ENCODE data around the gene FMO5.
"Not testable (repeated sequence)": the region's sequence is repeated elsewhere in the genome, so short reads cannot be mapped to it uniquely, and the experiment has no call there.

The FMO5 gene

DNA sequence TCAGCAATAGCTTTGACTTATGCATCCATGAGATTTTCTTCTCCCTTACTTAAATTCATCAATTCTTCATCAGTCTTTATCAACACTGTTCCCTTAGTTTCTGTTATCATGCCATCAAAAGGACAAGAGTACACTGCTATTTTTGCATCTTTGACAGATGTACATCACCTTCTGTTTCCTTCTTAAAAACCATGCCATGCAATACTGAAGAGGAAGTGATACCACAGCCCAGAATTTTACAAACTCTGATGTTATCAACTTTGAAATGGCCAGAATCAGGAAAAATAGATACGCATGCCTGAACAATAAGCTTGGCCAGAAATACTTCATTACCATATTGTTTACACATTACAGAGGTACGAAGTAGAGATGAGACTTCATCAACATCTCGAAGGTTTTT, 21.1 kb downstream of the FMO5 start:
- DNase-seq, result no peak

DNA sequence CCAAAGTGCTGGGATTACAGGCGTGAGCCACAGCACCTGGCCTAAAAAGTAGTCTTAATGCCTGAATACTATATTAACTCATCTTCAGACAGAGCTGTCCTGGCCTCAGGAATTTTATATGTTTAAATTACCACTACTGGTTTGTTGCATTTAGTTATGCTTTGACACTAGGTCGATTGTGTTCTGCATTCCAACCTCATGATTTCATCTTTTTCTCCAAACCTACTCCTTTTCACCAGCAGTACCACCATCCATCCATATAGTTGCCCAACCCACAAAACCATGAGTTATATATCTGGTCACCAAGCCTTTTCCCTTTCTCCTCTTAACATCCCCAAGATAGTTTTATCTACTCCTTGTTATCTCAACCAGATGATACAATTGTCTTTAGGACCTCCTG, 22.6 kb downstream of the FMO5 start:
- peak; percentile 22 for DNase-seq

DNA sequence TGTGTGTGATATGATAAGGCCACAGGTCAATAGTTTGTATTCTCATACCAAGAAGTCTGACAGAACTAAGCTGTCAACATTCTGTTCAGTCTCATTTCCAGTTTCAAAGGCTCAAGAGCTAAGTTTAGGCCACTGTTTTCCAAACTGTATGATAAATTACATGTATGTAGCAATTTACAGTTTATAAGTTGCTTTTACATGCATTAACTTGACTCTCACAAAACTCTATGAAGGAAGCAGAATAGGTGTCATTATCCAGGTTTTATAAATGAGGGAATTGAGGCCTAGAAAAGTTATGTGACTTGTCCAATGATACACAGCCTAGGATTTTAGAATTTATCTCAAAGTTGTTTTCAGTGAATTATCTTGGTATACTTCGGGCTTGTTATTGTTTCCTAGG, 23.4 kb downstream of the FMO5 start:
- DNase-seq, result no peak

DNA sequence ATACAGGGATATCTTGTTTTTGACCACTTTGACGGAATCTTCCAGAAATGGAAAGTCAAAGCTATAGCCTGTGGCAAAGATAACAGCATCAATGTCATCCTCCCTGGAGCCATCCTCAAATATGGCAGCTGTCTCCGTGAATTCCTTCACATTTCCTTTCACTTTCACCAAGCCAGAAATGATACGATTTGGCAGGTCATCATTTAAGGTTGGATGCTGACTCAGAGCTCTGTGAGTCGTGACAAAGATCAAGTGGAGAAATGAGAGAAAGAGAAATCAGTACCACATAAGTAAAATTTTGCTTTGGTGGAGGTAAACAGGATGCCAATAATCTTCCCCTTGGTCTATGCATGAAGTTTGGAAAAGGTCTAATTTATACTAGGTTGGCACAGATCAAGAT, 23.9 kb downstream of the FMO5 start:
- DNase-seq, result peak; percentile 16

DNA sequence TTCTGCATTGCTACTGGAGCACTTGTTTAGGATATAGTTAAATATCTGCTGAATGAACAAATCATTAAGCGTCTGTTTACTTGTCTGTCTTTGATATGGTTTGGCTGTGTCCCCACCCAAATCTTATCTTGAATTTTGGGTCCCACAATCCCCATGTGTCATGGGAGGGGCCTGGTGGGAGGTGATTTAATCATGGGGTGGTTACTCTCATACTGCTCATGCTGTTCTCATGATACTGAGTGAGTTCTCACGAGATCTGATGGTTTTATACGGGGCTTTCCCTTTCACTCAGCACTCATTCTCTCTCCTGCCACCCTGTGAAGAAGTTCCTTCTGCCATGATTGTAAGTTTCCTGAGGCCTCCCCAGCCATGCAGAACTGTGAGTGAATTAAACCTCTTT, 27.8 kb downstream of the FMO5 start:
- DNase-seq, result not testable (repeated sequence)

GRCh38 chr1:147189514-147189913, 35.6 kb downstream of the FMO5 start:
- DNase-seq, result no peak

DNA sequence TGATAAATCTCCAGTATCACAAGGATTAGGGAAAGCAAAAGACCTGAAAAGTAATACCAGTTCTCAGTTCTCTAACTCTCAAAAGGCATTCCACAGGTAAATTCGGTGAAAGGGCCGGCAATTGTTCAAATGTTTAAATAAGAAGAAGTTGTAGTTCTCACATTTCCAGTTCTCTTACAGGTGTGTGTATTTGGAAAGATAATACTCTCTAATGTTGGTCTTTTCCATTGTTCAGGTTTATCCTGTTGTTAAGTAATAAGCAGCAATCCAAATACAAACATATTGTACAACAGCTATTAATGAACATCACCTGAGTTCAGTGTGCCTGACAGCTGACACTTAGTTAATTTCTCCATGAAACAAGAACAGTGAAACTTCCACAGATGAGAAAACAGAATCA, 39.7 kb downstream of the FMO5 start:
- DNase-seq, result no peak

GRCh38 chr1:147177611-147178380, 47.3 kb downstream of the FMO5 start:
- no peak for DNase-seq

DNA sequence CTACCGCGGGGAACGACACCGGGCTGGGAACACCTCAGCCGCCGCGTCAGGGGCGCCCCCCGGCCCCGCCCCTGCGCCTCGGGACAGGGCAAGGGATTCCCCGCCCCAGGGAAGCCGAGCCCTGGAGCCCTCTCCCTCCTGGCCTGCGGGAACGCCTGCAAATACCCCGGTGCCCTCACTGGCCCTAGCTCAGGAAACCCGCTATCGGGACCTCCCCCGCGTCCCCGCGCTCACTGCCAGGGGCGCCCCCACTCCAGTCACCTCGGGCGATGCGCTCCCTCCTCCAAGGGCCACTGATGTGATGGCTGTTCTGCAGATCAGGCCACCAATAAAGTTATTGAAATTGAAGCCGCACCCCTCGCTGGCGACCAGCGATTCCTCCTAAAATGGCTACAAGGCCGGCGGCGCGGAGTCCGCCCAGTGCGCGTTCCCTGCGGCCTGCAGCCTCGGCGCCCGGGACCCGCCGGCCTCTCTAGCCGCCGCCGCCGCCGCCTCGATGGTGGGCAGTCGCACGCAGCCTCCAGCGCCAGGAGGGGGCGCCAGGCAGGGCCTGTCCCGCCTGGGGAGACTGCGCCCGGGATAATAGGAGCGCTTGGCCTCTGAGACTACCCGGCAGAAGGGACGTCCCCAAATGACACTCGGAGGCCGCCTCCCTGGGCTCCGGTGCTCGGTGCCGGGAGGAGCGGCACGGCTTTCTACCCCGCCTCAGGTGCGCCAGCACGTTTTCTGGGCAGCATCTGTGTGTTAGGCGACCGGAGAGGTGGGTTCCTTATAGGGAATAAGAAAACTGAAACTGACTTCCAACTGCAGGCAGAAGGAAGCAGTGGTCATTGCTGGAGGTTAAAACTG, 52.7 kb downstream of the FMO5 start, which contains the start of gene PRKAB2:
Gene PRKAB2, minus strand, starts transcription at position 303 of the 849 bp plus-strand sequence. CDS start 326 bp downstream, outside the sequence.
- DNase-seq, result peak; percentile 92

GRCh38 chr1:147171399-147172167, 53.6 kb downstream of the FMO5 start:
- DNase-seq, result no peak

DNA sequence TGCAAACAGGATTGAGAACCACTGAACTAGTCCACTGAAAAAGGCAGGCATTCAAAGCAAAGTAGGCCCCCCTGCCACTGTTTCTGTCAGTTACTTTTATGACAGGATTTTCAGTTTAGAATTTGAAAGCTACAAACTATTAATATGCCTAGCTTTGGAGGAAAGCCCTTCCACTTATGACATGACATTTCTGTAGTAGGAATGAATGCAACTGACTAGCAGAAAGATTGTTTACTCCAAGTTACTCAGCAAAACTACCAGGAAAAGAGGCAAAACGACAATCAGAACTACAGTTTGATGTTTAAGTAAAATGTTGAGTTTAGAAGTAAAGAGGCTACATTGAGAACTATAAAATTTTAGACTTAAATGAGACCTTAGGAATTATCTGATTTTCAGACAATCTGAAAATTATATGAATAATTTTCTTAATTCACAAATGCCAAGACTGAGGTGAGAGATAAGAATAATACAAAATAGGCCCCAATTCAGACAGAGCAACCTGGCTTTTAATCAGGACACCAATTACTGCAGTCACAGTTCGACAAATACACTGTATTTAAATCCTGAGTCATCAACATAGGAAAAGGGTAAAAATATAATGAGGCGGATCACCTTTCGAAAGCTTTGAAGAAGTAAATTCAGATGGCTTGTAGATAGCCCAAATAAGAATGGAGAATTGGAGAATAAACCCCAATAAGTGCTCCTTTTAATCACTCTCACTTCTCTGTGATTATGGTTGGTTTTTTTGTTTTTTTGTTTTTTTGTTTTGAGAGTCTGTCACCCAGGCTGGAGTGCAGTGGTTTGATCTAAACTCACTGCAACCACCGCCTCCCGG, 55.1 kb downstream of the FMO5 start:
- DNase-seq, result no peak

GRCh38 chr1:147169171-147169570, 56.0 kb downstream of the FMO5 start:
- no peak for DNase-seq

DNA sequence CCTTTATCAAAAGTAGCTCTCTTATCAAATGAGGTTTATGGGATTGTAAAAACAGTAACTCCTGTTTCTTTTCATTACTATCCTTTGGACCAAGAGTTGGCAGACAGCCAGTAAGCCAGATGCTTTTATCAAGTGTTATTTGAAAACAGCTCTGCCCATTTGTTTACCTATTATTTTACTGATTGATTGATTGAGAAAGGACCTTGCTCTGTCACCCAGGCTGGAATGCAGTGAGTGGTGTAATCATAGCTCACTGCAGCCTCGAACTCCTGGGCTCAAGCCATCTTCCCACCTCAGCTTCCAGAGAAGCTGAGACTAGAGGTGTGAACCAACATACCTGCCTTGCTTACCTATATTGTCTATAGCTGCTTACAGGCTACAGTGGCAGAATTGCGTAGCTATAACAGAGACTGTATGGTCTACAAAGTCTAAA, 56.5 kb downstream of the FMO5 start:
- peak; percentile 22 for DNase-seq

- peak; percentile 92 for DNase-seq
Observed at GRCh38 chr1:147167365-147167764, 57.8 kb downstream of the FMO5 start.

GRCh38 chr1:147163019-147163418, 62.1 kb downstream of the FMO5 start:
- DNase-seq, result no peak

DNA sequence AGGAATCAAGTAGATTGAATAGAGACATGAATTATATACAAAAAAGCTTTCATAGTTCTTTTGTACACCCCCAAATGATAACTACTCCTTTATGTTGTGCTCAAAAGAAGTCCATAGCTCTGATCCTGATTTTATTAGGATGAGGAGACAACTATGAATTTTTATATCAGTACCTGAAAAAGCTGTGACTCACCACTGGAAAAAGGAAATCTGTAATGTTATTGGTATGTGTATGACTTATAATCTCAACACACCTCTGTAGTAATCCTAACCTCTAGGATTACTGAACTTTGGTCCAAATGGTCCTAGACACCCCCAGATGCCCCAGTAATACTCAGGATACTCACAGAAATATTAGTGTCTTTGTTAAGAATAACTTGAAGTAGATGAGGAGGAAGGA, 63.0 kb downstream of the FMO5 start:
- peak; percentile 19 for DNase-seq

- not testable (repeated sequence) for DNase-seq
Observed at GRCh38 chr1:147157116-147157515, 68.0 kb downstream of the FMO5 start.

DNA sequence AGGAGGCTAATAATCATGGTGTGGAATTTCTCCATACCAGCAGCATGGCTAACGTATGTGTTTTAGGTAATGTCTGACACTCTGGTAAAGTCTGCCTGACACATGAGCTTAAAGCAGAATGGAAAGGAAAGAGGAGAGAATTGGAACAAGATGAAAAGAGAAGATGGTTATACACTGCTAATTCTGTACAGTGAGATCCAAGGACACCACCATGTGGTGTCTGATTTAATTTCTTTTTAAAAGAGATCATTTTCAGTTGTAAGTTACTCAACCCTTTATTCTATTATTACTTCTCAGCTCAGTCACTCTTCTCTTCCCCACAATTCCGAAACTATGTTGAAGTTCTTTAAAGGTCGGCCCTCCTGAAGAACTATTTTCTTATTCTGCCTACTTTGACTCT, 68.5 kb downstream of the FMO5 start:
- no peak for DNase-seq

GRCh38 chr1:147152772-147153171, 72.4 kb downstream of the FMO5 start:
- DNase-seq, result no peak

DNA sequence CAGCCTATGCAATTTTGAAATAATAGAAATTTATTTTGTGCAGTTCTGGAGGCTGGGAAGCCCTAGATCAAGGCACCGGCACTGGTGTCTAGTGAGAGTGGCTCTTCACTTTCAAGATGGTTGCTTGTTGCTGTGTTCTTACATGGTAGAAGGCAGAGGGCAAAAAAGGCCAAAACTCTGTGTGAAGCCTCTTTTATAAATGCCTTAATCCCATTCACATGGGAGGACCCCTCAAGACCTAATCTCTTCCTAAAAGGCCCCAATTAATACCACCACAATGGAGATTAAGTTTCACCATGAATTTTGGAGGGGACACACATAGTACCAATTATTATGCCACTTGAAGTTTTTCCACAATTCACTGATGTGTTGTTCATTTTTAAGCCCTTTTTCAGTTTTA, 73.9 kb downstream of the FMO5 start:
- DNase-seq, result no peak

DNA sequence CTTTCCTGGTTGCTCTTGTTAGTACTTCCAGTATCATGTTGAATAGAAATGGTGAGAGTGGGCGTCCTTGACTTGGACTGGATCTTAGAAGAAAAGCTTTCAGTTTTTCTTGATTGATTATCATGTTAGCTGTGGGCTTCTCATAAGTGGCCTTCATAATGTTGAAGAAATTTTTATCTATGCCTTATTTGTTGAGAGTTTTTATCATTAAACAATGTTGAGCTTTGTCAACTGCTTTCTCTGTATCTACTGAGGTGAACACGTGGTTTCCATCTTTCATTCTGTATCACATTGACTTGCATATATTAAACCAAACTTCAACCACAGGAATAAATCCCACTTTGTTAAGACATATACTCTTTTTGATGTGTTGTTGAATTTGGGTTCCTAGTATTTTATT, 82.3 kb downstream of the FMO5 start:
- DNase-seq, result no peak
